GM21619 (cell line): Measurements from ENCODE around the gene PREPL.

Experiments
- ATAC-seq: cut with Tn5 transposase; IDR thresholded peaks from one replicate; pipeline ENCODE4 v1.9.1; 2021; ENCODE audit not compliant: unreplicated experiment

The PREPL gene

GRCh38 chr2:44297431-44297830, 63.9 kb downstream of the PREPL start:
- ATAC-seq = no peak

DNA sequence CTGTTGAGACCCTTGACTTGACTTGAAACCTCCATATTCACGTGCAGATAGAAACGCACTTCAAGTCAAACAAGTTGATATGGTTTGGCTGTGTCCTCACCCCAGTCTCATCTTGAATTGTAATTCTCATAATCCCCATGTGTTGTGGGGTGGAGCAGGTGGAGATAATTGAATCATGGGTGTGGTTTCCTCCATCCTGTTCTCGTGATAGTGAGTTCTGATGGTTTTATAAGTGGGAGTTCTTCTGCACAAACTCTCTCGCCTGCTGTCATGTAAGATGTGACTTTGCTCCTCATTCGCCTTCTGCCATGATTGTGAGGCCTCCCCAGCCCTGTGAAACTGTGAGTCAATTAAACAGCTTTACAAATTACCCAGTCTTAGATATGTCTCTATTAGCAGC, 64.6 kb downstream of the PREPL start:
- ATAC-seq = no peak

GRCh38 chr2:44295633-44296359, 65.5 kb downstream of the PREPL start:
- no peak for ATAC-seq

DNA sequence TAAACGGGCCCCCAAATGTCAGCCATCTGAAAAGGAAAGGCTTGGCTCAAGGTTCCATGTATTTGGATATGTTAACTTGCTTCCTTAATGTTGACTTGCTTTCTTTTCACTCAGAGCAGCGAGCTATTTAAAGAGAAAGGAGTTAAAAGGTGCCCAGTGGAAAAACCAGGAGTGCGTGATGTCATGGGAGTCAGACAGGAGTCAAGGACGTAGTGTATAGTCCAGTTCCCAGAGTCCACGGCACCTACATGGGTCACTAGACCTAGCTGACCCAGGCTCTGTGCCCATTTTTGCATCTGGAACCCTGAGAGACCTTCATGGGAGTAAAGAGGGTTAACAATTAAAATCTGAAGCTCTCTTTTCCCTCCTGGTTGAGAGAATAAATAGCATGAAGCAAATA, 66.2 kb downstream of the PREPL start:
- no peak for ATAC-seq

DNA sequence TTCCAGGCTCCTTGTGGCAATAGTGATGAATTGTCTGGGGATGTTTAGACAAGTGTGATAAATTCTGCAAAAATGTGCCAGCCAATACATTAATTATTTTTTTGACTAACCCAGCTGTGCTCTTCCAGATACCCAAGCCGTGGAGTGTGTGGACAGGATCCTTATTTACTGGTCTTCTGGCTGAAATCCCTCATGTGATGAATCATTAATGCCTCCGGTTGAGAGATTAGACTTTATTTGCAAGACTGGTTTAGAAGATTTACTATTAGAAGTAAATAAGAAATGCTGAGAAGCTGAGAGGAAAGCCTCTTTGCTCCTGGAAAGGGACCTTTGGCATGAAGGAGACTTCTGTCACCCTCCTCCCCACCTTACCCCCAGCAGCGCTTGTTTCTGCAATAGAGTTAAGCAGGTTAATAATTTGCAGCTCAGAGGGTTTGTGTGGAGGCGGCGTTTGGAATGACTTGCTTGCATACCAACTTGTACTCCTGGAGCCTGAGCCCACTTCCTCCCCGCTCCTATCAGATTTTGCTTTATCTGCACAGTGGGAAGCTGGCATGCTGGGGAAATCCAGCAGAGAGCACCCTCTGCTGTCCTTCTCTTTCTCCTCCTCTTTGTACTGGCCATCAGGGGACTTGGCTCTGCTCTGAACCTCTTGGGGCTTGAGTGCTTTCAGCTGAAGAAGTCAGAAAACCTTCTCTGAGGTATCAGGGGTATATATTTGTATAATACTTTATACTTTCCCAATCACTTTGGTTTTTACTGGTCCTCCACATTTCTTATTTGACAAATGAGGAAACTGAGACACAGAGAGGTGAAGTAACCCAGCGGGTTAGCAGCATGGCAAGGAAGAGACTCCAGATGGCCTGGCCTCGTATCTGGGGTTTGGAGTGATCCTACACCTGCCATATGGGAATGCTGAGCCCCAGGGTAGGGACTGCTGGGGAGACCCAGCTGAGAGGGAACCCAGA, 69.7 kb downstream of the PREPL start:
- ATAC-seq = no peak

DNA sequence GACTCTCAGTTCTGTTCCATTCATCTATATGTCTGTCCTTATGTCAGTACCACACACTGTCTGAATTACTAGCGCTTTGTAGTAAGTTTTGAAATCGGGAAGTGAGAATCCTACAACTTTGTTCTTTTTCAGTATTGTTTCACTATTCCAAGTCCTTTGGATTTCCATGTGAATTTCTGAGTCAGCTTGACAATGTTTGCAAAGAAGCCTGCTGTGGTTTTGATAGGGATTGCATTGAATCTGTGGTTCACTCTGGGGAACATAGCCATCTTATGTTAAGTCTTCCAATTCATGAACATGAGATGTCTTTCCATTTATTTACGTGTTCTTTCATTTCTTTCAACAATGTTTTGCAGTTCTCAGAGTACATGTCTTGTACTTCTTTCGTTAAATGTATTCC, 71.0 kb downstream of the PREPL start:
- no peak for ATAC-seq

GRCh38 chr2:44286884-44287638, 74.2 kb downstream of the PREPL start:
- ATAC-seq = no peak

- no peak for ATAC-seq
Measured at GRCh38 chr2:44286119-44286883, 75.0 kb downstream of the PREPL start.

DNA sequence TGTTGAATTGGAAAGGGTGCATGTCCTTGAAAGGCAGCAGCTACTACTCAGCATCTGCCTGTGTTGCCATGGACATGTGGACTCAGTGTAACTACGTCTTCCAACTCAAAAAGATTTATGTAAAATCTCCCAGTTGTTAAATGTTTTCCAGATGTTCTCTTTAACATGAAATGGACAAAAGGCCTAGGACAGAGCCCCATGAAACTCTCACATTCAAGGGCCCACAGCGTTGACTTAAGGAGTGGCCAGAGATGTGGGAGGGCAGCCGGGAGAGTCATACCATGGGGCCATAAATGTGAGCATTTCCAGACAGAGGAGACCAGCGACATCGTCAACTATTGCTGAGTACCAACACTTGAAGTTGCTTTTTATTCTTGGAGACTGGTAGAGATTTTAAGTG, 76.1 kb downstream of the PREPL start:
- ATAC-seq = no peak

- ATAC-seq = no peak
Measured at GRCh38 chr2:44283116-44283666, 78.1 kb downstream of the PREPL start.

GRCh38 chr2:44280869-44281268, 80.4 kb downstream of the PREPL start:
- no peak for ATAC-seq

DNA sequence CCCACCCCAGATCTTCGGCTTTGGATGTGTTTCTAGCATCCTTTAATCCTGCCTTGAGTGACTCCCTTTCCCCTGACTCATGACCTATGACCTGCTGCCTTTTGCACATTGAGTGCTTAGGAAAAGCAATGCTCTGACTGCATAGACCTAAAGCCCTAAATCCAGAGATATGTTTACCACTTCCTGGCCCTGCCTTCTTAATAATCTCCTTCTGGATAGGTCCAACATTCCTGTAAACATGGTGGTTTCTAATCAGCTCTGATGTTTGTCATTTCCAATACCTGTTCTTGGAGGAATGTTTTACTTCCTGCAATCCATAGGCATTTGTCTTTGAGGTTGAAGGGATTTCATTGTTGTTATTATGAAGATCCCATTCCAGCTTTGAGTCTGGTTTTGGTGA, 83.8 kb downstream of the PREPL start:
- no peak for ATAC-seq

DNA sequence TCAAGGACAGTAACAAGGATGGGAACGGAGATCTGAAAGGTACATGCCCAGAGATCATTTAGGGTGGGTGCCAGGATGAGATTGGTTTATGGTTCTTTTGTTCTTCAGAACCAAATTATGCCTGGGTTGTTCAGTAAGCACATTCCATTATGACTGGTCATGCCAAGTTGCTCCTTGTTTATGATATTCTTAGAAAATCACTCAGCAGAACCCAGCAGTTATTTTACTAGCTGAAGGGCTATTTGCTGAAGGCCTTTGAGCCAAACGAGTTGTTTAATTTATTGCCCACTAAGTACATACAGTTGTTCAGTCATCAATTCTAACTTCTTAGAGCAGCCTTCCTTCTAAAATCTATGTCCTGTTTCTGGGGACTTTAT, 85.4 kb downstream of the PREPL start:
- ATAC-seq = no peak

GRCh38 chr2:44273596-44273995, 87.7 kb downstream of the PREPL start:
- no peak for ATAC-seq

GRCh38 chr2:44273076-44273475, 88.2 kb downstream of the PREPL start:
- no peak for ATAC-seq

DNA sequence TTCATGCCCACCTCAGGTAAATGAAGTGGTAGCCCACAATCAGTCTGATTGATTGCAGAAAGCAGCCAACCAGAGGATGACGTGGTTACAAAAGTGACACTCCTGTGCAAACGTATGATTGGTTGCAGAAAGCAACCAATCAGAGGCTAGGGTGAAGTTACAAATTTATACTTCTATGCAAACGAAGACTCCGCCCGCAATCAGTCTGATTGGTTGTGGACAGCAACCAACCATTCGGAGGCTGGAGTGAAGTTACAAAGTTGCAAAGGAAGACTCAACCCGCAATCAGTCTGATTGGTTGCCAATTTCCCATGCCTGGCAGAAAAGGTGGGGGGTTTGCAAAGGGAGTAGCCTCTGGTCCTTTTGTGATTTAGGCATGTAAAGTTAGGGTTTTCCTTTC, 90.0 kb downstream of the PREPL start:
- no peak for ATAC-seq

- no peak for ATAC-seq
Measured at GRCh38 chr2:44269831-44270230, 91.5 kb downstream of the PREPL start.

DNA sequence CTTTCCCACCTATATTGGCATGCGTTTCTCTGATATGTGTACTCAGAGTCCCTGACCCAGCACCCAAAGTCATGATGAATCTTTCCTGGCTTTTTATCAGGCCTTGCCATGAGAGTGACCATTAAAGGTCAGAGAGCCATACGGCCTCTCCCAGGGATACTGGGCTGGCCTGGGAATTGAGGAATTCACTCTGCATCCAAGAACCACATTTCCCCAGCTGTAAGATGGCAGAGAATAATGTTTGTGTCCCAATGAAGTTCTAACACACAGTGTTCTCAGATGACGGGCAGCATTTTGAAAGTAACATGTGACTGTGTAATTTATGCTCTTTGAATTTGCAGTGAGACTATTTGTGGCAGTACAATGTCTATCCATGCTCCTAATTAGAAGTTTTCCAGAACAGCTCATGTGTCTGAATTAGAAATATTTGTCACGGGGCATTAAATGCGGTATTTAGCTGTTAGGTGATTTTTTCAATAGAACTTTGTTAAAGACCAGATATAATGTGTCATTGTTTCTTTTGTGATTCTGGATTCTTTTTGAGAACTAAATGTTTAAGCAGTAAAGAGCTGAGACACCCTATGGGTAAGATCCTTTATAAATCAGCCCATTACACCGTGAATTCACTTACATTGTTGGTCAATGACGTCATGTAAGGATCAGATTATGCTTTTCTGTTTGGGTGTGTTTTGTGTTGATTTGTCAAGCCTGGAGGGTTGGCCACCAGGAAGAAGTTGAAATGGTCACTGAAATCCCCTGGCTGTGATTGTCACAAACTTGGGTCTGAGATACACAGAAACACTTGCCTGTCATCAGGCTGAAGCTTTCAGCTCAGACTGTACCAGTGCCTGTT, 93.3 kb downstream of the PREPL start:
- no peak for ATAC-seq
